WTC11 (cell line): ENCODE measurements around the gene TIAM2. TPM values are rescaled to one million over a fixed set of nuclear protein-coding genes. Genes with fewer than 3 reads are reported as not detected.

ENCODE experiments used
- ATAC-seq: fragments of 200-7000 bp; cut with Tn5 transposase; 2 replicates; pipeline ENCODE4 v1.10.0; 2021; ENCODE audit warnings: mild to moderate bottlenecking, moderate library complexity
- CTCF ChIA-PET: fragments of 300-600 bp; sonication (Branson Sonifier 250); formaldehyde crosslinking; loops from one replicate; lab custom pipeline; 2021; ENCODE audit warnings: antibody characterized with exemption; lab: Charles Lee
- POLR2A ChIA-PET: fragments of 350-600 bp; sonication (Branson Sonifier 250); formaldehyde crosslinking; loops from one replicate; lab custom pipeline; 2021; ENCODE audit warnings: antibody characterized with exemption; lab: Charles Lee
- DNase-seq: peaks from one replicate; pipeline ENCODE4 v3.0.0; 2021; ENCODE audit warnings: low spot score
- H3K27ac Mint-ChIP-seq: 2 replicates; pipeline ENCODE4 v1.8.0; 2021; ENCODE audit warnings: mixed read lengths
- H3K27me3 Mint-ChIP-seq: 2 replicates; pipeline ENCODE4 v1.8.0; 2021; ENCODE audit warnings: low read depth, mild to moderate bottlenecking, moderate library complexity, mixed read lengths
- H3K36me3 Mint-ChIP-seq: 2 replicates; pipeline ENCODE4 v1.8.0; 2021; ENCODE audit warnings: mixed read lengths
- H3K4me1 Mint-ChIP-seq: 2 replicates; pipeline ENCODE4 v1.8.0; 2022; ENCODE audit warnings: mixed read lengths
- H3K4me3 Mint-ChIP-seq: 2 replicates; pipeline ENCODE4 v1.8.0; 2021; ENCODE audit warnings: mild to moderate bottlenecking, moderate library complexity, mixed read lengths
- H3K9me3 Mint-ChIP-seq: 2 replicates; pipeline ENCODE4 v1.8.0; 2021; ENCODE audit warnings: mixed read lengths
- ATF1 ChIP-seq: sonication (generic); formaldehyde crosslinking; IDR thresholded peaks from 2 replicates; pipeline ENCODE4 v1.8.1; 2023; ENCODE audit warnings: mild to moderate bottlenecking, moderate library complexity, missing genetic modification reagents
- CBFB ChIP-seq: sonication (generic); formaldehyde crosslinking; IDR thresholded peaks from 2 replicates; pipeline ENCODE4 v1.8.1; 2022; ENCODE audit warnings: mild to moderate bottlenecking, low read depth, missing genetic modification reagents
- ESRRA ChIP-seq: sonication (generic); formaldehyde crosslinking; IDR thresholded peaks from 2 replicates; pipeline ENCODE4 v1.8.1; 2022; ENCODE audit warnings: mild to moderate bottlenecking, missing genetic modification reagents, borderline replicate concordance
- ETV6 ChIP-seq: sonication (generic); formaldehyde crosslinking; IDR thresholded peaks from 2 replicates; pipeline ENCODE4 v1.8.1; 2022; ENCODE audit warnings: mild to moderate bottlenecking, missing genetic modification reagents
- FOXP1 ChIP-seq: sonication (generic); formaldehyde crosslinking; IDR thresholded peaks from 2 replicates; pipeline ENCODE4 v1.8.0; 2022; ENCODE audit warnings: missing genetic modification reagents, mild to moderate bottlenecking, moderate library complexity, borderline replicate concordance
- GABPB1 ChIP-seq: sonication (generic); formaldehyde crosslinking; IDR thresholded peaks from 2 replicates; pipeline ENCODE4 v1.8.1; 2023; ENCODE audit warnings: mild to moderate bottlenecking, missing genetic modification reagents
- IRF2 ChIP-seq: sonication (generic); formaldehyde crosslinking; IDR thresholded peaks from 2 replicates; pipeline ENCODE4 v1.8.0; 2022; ENCODE audit warnings: low read depth, missing genetic modification reagents, borderline replicate concordance
- JAZF1 ChIP-seq: fragments of 250-450 bp; sonication (Bioruptor Pico); IDR thresholded peaks from 2 replicates; pipeline ENCODE4 v1.9.0; 2021; ENCODE audit warnings: moderate library complexity, mild to moderate bottlenecking, inconsistent platforms
- NFATC4 ChIP-seq: fragments of 250-450 bp; sonication (Bioruptor Pico); IDR thresholded peaks from 2 replicates; pipeline ENCODE4 v1.9.0; 2021; ENCODE audit warnings: mild to moderate bottlenecking
- NFYB ChIP-seq: sonication (generic); formaldehyde crosslinking; conservative IDR thresholded peaks from 2 replicates; pipeline ENCODE4 v1.8.0; 2022; ENCODE audit warnings: low read depth, missing genetic modification reagents
- NR2C2 ChIP-seq: sonication (generic); formaldehyde crosslinking; IDR thresholded peaks from 2 replicates; pipeline ENCODE4 v1.8.0; 2022; ENCODE audit warnings: mild to moderate bottlenecking, missing genetic modification reagents
- ZNF232 ChIP-seq: sonication (generic); formaldehyde crosslinking; IDR thresholded peaks from 2 replicates; pipeline ENCODE4 v1.8.0; 2022; ENCODE audit warnings: mild to moderate bottlenecking, missing genetic modification reagents
- ZNF317 ChIP-seq: sonication (generic); formaldehyde crosslinking; IDR thresholded peaks from 2 replicates; pipeline ENCODE4 v1.8.1; 2023; ENCODE audit warnings: low read depth, mild to moderate bottlenecking, moderate library complexity, missing genetic modification reagents, borderline replicate concordance
- ZNF416 ChIP-seq: fragments of 250-450 bp; sonication (Bioruptor Pico); IDR thresholded peaks from 2 replicates; pipeline ENCODE4 v1.9.0; 2021; ENCODE audit warnings: mild to moderate bottlenecking, inconsistent platforms
- total RNA-seq: library from RNA; stranded (reverse); gene quantifications from 3 replicates; pipeline ENCODE4 v1.2.3, GENCODE V29; 2021
- TF ChIP-seq, protein P1 (sequence below): sonication (generic); formaldehyde crosslinking; IDR thresholded peaks from 2 replicates; pipeline ENCODE4 v1.8.0; 2022; ENCODE audit warnings: mild to moderate bottlenecking, missing genetic modification reagents
- TF ChIP-seq, protein P2 (sequence below): sonication (generic); formaldehyde crosslinking; IDR thresholded peaks from 2 replicates; pipeline ENCODE4 v1.8.0; 2022; ENCODE audit warnings: mild to moderate bottlenecking, missing genetic modification reagents
- TF ChIP-seq, protein P3 (sequence below): sonication (generic); formaldehyde crosslinking; IDR thresholded peaks from 2 replicates; pipeline ENCODE4 v1.8.1; 2023; ENCODE audit warnings: mild to moderate bottlenecking, missing genetic modification reagents
- TF ChIP-seq, protein P4 (sequence below): sonication (generic); formaldehyde crosslinking; IDR thresholded peaks from 2 replicates; pipeline ENCODE4 v1.8.1; 2023; ENCODE audit warnings: mild to moderate bottlenecking, moderate library complexity, missing genetic modification reagents
- TF ChIP-seq, protein P5 (sequence below): fragments of 200-600 bp; IDR thresholded peaks from 2 replicates; pipeline ENCODE4 v1.8.0; 2022; ENCODE audit warnings: antibody characterized with exemption
- TF ChIP-seq, protein P6 (sequence below): sonication (generic); formaldehyde crosslinking; IDR thresholded peaks from 2 replicates; pipeline ENCODE4 v1.8.1; 2023; ENCODE audit warnings: mild to moderate bottlenecking, missing genetic modification reagents, borderline replicate concordance
- TF ChIP-seq, protein P7 (sequence below): sonication (generic); formaldehyde crosslinking; IDR thresholded peaks from 2 replicates; pipeline ENCODE4 v1.8.1; 2022; ENCODE audit warnings: mild to moderate bottlenecking, missing genetic modification reagents, moderate library complexity, borderline replicate concordance

TIAM2 gene
- total RNA-seq, 1 experiment from 2014 or later = 15.1 TPM

DNA sequence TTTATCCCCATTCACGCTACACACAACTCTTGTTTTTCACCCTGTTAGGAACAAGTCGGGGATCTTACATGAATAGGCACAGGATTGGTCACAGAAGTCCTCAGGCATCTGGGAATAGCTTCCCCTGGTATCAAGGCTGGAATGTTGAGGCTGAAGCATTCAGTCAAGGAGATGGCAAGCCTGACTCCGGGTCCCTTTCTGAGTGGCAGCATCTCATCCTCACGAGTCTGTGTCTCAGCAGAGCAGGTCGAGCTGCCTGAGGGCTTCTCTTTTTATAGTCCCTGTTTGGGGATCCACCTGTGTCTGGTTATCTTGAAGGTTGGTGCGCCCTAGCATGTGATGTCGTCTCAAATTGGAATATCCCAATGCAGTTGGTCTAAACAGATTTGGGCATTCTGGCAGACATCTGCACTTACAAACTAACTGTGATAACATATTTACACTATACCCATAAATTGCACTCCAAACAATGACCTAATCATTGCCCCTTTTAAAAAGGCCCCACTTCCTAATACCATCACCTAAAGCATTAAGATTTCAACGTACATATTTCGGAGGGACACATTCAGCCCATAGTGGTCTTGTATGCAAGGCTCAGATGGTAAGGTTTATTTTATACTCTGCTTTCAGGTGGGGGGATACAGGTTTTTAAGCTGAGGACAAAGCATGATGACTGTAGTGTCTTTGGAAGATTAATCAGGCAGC, 156.0 kb downstream of the TIAM2 start:
- no peak overlapping the region for H3K4me3 Mint-ChIP-seq
- CTCF ChIA-PET = interaction anchor here (1.0 to 1.4 kb wide), 8 partner anchors 9 to 223 kb away, joined by 3 to 5 read pairs (median 4); no protein-coding TSS in a partner anchor

DNA sequence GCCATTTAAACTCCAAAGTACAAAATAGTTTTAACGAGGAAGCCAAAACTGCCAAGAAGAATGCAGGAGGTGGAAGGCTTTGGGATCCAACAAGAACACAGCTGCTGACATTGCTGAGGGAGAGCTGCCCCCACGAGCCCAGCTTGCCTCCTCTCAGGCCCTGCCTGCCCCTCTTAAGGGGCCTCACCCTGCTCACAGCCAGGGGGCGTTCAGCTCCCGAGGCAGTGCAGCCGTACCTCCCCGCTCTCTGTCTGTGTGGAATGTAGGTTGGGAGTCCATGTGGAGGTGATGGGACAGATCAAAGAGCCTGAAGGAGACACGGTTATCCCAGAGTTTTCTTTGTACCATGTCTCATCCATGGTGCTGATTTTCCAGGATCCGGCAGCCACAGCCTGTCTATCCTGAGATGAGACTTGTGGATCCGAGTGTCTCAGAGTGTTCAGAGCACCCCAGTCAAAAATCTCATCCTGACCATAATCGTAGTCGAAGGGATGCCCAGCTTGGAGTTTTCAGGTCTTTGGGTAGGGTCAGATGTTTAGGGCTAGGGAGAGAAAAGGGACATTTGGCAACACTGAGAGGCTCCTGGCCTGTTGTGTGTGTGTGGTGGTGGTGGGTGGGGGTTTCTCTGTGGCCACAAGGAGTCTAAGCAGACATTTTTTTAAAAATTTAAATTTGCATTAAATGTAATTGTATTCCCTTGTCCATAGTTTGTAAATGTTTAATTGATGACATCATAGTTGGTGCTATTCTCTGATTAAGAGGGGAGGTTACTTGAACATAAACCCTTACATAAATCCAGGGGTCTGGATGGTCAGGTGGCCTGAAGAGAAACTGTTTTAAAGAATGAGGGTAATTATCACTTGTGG, 157.3 kb downstream of the TIAM2 start:
- Mint-ChIP-seq H3K27ac (no peak overlapping the region; the same call in 1 of the 2 replicates), H3K36me3 (peaks cover 4% of the 10 kb centered on the region), H3K9me3 (no peaks in the 10 kb centered on the region), H3K4me1 (peaks cover 45% of the 10 kb centered on the region), H3K4me3 (no peak overlapping the region), H3K27me3 (no peaks in the 10 kb centered on the region)
- peak; percentile 81 for ATAC-seq
- DNase-seq = peak; percentile 76
- POLR2A ChIA-PET = no interaction called here
- CTCF ChIA-PET = interaction anchor here (0.6 to 1.7 kb wide), 42 partner anchors 9 to 284 kb away, joined by 3 to 18 read pairs (median 4); no protein-coding TSS in a partner anchor
- TF ChIP-seq ZNF232 (CRISPR knock-in tag) (peak; percentile 62; the same call in 1 of the 2 replicates), ETV6 (CRISPR knock-in tag) (peak; percentile 26; the same call in 1 of the 2 replicates), ZNF416 (CRISPR knock-in tag) (no peak)
- TF ChIP-seq, protein P1, sequence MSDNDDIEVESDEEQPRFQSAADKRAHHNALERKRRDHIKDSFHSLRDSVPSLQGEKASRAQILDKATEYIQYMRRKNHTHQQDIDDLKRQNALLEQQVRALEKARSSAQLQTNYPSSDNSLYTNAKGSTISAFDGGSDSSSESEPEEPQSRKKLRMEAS = peak; percentile 30; the same call in 1 of the 2 replicates
- TF ChIP-seq, protein P2, sequence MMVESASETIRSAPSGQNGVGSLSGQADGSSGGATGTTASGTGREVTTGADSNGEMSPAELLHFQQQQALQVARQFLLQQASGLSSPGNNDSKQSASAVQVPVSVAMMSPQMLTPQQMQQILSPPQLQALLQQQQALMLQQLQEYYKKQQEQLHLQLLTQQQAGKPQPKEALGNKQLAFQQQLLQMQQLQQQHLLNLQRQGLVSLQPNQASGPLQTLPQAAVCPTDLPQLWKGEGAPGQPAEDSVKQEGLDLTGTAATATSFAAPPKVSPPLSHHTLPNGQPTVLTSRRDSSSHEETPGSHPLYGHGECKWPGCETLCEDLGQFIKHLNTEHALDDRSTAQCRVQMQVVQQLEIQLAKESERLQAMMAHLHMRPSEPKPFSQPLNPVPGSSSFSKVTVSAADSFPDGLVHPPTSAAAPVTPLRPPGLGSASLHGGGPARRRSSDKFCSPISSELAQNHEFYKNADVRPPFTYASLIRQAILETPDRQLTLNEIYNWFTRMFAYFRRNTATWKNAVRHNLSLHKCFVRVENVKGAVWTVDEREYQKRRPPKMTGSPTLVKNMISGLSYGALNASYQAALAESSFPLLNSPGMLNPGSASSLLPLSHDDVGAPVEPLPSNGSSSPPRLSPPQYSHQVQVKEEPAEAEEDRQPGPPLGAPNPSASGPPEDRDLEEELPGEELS (CRISPR knock-in tag) = 0 out of 2 replicates have a peak, but pooled peaks have one; percentile 33
- TF ChIP-seq, protein P3, sequence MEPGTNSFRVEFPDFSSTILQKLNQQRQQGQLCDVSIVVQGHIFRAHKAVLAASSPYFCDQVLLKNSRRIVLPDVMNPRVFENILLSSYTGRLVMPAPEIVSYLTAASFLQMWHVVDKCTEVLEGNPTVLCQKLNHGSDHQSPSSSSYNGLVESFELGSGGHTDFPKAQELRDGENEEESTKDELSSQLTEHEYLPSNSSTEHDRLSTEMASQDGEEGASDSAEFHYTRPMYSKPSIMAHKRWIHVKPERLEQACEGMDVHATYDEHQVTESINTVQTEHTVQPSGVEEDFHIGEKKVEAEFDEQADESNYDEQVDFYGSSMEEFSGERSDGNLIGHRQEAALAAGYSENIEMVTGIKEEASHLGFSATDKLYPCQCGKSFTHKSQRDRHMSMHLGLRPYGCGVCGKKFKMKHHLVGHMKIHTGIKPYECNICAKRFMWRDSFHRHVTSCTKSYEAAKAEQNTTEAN = no peak
- TF ChIP-seq, protein P4, sequence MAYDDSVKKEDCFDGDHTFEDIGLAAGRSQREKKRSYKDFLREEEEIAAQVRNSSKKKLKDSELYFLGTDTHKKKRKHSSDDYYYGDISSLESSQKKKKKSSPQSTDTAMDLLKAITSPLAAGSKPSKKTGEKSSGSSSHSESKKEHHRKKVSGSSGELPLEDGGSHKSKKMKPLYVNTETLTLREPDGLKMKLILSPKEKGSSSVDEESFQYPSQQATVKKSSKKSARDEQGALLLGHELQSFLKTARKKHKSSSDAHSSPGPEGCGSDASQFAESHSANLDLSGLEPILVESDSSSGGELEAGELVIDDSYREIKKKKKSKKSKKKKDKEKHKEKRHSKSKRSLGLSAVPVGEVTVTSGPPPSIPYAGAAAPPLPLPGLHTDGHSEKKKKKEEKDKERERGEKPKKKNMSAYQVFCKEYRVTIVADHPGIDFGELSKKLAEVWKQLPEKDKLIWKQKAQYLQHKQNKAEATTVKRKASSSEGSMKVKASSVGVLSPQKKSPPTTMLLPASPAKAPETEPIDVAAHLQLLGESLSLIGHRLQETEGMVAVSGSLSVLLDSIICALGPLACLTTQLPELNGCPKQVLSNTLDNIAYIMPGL (CRISPR knock-in tag) = peak; percentile 53; the same call in 1 of the 2 replicates
- TF ChIP-seq, protein P5, sequence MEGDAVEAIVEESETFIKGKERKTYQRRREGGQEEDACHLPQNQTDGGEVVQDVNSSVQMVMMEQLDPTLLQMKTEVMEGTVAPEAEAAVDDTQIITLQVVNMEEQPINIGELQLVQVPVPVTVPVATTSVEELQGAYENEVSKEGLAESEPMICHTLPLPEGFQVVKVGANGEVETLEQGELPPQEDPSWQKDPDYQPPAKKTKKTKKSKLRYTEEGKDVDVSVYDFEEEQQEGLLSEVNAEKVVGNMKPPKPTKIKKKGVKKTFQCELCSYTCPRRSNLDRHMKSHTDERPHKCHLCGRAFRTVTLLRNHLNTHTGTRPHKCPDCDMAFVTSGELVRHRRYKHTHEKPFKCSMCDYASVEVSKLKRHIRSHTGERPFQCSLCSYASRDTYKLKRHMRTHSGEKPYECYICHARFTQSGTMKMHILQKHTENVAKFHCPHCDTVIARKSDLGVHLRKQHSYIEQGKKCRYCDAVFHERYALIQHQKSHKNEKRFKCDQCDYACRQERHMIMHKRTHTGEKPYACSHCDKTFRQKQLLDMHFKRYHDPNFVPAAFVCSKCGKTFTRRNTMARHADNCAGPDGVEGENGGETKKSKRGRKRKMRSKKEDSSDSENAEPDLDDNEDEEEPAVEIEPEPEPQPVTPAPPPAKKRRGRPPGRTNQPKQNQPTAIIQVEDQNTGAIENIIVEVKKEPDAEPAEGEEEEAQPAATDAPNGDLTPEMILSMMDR = peak; percentile 30; the same call in 1 of the 2 replicates

More for the DNA sequence above, 156.0 kb downstream of the TIAM2 start:
- Mint-ChIP-seq H3K27ac (no peak overlapping the region), H3K27me3 (no peaks in the 10 kb centered on the region), H3K36me3 (peaks cover 4% of the 10 kb centered on the region), H3K4me1 (peaks cover 45% of the 10 kb centered on the region), H3K9me3 (no peaks in the 10 kb centered on the region)
- DNase-seq = no peak
- ATAC-seq = no peak
- POLR2A ChIA-PET = no interaction called here
- no peak for TF ChIP-seq GABPB1 (CRISPR knock-in tag)
- no peak for TF ChIP-seq ETV6 (CRISPR knock-in tag)
- no peak for TF ChIP-seq NFATC4
- TF ChIP-seq, protein P6, sequence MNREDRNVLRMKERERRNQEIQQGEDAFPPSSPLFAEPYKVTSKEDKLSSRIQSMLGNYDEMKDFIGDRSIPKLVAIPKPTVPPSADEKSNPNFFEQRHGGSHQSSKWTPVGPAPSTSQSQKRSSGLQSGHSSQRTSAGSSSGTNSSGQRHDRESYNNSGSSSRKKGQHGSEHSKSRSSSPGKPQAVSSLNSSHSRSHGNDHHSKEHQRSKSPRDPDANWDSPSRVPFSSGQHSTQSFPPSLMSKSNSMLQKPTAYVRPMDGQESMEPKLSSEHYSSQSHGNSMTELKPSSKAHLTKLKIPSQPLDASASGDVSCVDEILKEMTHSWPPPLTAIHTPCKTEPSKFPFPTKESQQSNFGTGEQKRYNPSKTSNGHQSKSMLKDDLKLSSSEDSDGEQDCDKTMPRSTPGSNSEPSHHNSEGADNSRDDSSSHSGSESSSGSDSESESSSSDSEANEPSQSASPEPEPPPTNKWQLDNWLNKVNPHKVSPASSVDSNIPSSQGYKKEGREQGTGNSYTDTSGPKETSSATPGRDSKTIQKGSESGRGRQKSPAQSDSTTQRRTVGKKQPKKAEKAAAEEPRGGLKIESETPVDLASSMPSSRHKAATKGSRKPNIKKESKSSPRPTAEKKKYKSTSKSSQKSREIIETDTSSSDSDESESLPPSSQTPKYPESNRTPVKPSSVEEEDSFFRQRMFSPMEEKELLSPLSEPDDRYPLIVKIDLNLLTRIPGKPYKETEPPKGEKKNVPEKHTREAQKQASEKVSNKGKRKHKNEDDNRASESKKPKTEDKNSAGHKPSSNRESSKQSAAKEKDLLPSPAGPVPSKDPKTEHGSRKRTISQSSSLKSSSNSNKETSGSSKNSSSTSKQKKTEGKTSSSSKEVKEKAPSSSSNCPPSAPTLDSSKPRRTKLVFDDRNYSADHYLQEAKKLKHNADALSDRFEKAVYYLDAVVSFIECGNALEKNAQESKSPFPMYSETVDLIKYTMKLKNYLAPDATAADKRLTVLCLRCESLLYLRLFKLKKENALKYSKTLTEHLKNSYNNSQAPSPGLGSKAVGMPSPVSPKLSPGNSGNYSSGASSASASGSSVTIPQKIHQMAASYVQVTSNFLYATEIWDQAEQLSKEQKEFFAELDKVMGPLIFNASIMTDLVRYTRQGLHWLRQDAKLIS (CRISPR knock-in tag) = no peak
- no peak for TF ChIP-seq NFYB
- TF ChIP-seq, protein P7, sequence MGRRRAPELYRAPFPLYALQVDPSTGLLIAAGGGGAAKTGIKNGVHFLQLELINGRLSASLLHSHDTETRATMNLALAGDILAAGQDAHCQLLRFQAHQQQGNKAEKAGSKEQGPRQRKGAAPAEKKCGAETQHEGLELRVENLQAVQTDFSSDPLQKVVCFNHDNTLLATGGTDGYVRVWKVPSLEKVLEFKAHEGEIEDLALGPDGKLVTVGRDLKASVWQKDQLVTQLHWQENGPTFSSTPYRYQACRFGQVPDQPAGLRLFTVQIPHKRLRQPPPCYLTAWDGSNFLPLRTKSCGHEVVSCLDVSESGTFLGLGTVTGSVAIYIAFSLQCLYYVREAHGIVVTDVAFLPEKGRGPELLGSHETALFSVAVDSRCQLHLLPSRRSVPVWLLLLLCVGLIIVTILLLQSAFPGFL (CRISPR knock-in tag) = no peak
- no peak for TF ChIP-seq NR2C2 (CRISPR knock-in tag)
- TF ChIP-seq FOXP1 = no peak
- TF ChIP-seq ESRRA (CRISPR knock-in tag) = no peak
- no peak for TF ChIP-seq ATF1 (CRISPR knock-in tag)
- no peak for TF ChIP-seq CBFB
- no peak for TF ChIP-seq JAZF1 (CRISPR knock-in tag)
- no peak for TF ChIP-seq ZNF317 (CRISPR knock-in tag)
- TF ChIP-seq IRF2 = no peak
